GM12873 (cell line): ENCODE measurements around the gene FBXO11.

Source experiments
- CTCF ChIP-seq: IDR thresholded peaks from 2 replicates; pipeline ENCODE4 v1.5.1; 2012; ENCODE audit warnings: low read depth, mild to moderate bottlenecking, moderate library complexity, low read length, control low read depth; ENCODE audit not compliant: insufficient read depth; ENCODE audit errors: missing control alignments

Gene FBXO11

GRCh38 chr2:47767497-47767844 is 138.8 kb downstream of the FBXO11 start:
- TF ChIP-seq CTCF, result no peak

DNA sequence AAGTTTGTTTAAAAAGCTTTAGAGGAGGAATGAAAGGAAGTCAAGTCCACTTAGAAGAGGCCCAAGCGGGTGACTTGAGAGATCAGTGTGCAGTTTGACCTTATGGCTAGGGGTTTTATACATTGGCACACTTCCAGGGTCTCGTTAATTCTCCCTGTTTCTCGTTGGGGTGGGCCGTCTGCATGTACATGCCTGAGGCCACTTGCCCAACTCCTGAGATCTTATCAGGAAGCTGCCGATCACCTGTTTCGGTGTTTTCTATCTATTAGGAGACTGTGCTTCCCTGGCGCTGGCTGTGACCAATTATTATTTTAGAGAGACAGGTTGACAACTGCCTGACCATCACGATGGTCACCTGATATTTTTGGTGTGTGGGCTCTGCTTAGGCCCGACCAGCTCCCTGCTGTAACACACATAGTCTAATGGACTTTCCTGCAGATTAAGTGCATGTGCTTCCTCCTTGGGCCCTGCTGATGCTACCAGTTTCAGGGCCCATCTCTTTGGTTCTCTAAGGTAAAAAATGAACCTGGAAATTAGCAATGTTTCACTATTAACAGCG is 154.4 kb downstream of the FBXO11 start:
- TF ChIP-seq CTCF, result no peak

- TF ChIP-seq CTCF, result no peak
These were observed 158.4 kb downstream of the FBXO11 start for GRCh38 chr2:47747878-47748277.

DNA sequence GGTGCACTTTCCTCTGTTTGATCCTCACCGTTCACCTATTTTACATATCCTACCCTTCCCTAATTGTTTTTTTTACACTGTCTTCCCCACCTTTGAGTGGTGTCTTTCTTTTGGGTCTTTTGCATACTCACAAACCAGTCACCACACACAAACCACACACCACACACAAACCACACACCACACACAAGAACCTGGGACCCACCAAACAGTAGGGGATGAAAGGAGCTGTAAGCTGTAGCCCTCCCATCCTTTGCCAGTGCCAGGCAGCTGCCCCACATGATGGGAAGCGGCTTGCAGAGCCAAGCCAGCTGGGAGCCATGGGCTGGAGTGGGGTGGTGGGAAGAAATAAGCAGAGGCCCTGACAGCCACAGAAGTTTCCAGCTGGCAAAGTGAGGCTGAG is 162.2 kb downstream of the FBXO11 start:
- no peak for TF ChIP-seq CTCF

DNA sequence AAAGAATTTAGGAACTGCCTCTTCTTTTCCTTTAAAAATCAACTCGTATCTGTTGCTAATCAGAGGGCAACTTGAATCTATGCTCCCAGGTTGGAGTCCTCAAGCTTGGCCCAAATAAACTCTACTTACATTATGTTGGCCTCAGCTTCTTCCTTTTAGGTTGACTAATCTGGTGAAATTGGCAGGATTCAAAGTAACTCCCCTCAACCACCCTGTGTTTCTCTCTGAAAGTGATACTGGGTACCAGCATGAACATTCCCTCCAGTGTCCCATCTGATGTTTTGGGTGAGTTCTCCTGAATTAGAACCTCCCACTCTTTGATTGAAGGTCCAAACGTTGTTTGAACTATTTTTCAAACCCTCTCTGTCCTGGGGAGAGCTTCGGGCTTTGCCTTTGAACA is 164.7 kb downstream of the FBXO11 start:
- TF ChIP-seq CTCF, result no peak

GRCh38 chr2:47741101-47741500 is 165.2 kb downstream of the FBXO11 start:
- TF ChIP-seq CTCF, result no peak
